Chondrocyte (in vitro differentiated cells): ENCODE results near the gene DMD. TPM values are rescaled to one million over a fixed set of nuclear protein-coding genes. Genes with fewer than 3 reads are reported as not detected.
"Not testable (repeated sequence)": the region's sequence is repeated elsewhere in the genome, so short reads cannot be mapped to it uniquely, and the experiment has no call there.

Experiments
- DNase-seq: peaks from one replicate; pipeline ENCODE4 v3.0.0; 2021; ENCODE audit warnings: mixed read lengths, low spot score
- H3K27ac Mint-ChIP-seq: one replicate; pipeline ENCODE4 v1.8.0; 2021; ENCODE audit warnings: mild to moderate bottlenecking, moderate library complexity, mixed read lengths; ENCODE audit not compliant: unreplicated experiment
- H3K27me3 Mint-ChIP-seq: 2 replicates; pipeline ENCODE4 v1.8.0; 2021; ENCODE audit warnings: low read depth, mixed read lengths
- H3K36me3 Mint-ChIP-seq: 2 replicates; pipeline ENCODE4 v1.8.0; 2021; ENCODE audit warnings: low read depth, mixed read lengths
- H3K4me1 Mint-ChIP-seq: 2 replicates; pipeline ENCODE4 v1.8.0; 2021; ENCODE audit warnings: low read depth, mild to moderate bottlenecking, mixed read lengths
- H3K4me3 Mint-ChIP-seq: one replicate; pipeline ENCODE4 v1.8.0; 2021; ENCODE audit warnings: mild to moderate bottlenecking, moderate library complexity, mixed read lengths; ENCODE audit not compliant: unreplicated experiment
- H3K9me3 Mint-ChIP-seq: 2 replicates; pipeline ENCODE4 v1.8.0; 2021; ENCODE audit warnings: low read depth, mixed read lengths
- total RNA-seq: library from RNA; stranded (reverse); gene quantifications from 3 replicates; pipeline ENCODE4 v1.2.1, GENCODE V29; 2021
- TF ChIP-seq, protein P1 (sequence below): fragments of 200-600 bp; sonication (generic); IDR thresholded peaks from 2 replicates; pipeline ENCODE4 v1.5.0; 2021; ENCODE audit warnings: antibody characterized with exemption, mild to moderate bottlenecking, moderate library complexity

The DMD gene
- total RNA-seq, 1 donor from 2014 or later, result 201 TPM

- Mint-ChIP-seq H3K4me3 (no peak overlapping the region), H3K27ac (no peak overlapping the region), H3K27me3 (no peaks in the 10 kb centered on the region), H3K4me1 (peaks cover 7% of the 10 kb centered on the region), H3K36me3 (no peaks in the 10 kb centered on the region), H3K9me3 (no peaks in the 10 kb centered on the region)
- TF ChIP-seq, protein P1, sequence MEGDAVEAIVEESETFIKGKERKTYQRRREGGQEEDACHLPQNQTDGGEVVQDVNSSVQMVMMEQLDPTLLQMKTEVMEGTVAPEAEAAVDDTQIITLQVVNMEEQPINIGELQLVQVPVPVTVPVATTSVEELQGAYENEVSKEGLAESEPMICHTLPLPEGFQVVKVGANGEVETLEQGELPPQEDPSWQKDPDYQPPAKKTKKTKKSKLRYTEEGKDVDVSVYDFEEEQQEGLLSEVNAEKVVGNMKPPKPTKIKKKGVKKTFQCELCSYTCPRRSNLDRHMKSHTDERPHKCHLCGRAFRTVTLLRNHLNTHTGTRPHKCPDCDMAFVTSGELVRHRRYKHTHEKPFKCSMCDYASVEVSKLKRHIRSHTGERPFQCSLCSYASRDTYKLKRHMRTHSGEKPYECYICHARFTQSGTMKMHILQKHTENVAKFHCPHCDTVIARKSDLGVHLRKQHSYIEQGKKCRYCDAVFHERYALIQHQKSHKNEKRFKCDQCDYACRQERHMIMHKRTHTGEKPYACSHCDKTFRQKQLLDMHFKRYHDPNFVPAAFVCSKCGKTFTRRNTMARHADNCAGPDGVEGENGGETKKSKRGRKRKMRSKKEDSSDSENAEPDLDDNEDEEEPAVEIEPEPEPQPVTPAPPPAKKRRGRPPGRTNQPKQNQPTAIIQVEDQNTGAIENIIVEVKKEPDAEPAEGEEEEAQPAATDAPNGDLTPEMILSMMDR, result no peak
- no peak for DNase-seq
Measured at GRCh38 chrX:33087411-33087810, 123.9 kb downstream of the DMD start.

DNA sequence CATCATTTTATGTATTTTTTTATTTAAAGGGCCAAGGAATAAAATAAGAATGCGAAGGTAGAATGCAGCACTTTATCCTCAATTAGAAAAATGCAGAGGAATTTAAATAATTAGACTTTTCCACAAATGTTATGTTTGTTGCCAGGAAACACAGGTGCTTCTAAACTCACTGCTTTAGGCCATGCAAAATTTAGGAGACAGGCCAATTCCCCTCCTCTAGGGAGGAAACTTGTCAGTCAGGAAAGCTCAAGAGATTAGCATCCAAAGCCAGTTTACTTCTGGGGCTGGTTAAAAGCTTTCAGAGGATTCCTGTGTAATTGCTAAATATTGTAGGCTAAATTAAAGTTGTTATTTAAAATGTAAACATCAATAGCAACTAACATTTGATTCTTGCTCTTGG, 124.5 kb downstream of the DMD start:
- no peak for DNase-seq
- peaks cover 7% of the 10 kb centered on the region for H3K4me1 Mint-ChIP-seq
- no peaks in the 10 kb centered on the region for H3K36me3 Mint-ChIP-seq
- no peaks in the 10 kb centered on the region for H3K9me3 Mint-ChIP-seq
- H3K4me3 Mint-ChIP-seq, result no peak overlapping the region
- TF ChIP-seq, protein P1, result no peak
- H3K27ac Mint-ChIP-seq, result no peak overlapping the region
- H3K27me3 Mint-ChIP-seq, result no peaks in the 10 kb centered on the region

DNA sequence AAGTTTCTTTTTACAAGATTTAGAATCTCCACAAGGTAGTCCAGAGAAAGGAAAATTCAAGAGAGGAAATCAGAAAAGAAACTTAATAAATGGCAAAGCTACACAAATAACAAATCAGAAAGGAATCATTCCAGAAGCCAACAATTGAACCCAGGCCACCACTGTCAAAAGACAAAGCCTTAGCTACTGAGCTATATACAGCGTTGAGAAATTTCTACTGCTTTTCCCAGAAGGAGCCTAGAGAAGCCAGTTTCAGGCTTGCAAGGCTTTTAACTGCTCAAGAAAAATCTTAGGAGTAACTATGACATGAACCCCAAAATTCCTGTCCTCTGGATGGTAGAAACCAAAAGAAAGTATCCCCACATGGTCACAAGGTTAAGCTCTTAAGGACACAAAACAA, 129.0 kb downstream of the DMD start:
- Mint-ChIP-seq H3K36me3 (peaks cover under 1% of the 10 kb centered on the region), H3K4me1 (peaks cover 6% of the 10 kb centered on the region), H3K27ac (no peak overlapping the region), H3K9me3 (peaks cover 4% of the 10 kb centered on the region), H3K4me3 (no peak overlapping the region), H3K27me3 (no peaks in the 10 kb centered on the region)
- TF ChIP-seq, protein P1, result no peak
- DNase-seq, result no peak

DNA sequence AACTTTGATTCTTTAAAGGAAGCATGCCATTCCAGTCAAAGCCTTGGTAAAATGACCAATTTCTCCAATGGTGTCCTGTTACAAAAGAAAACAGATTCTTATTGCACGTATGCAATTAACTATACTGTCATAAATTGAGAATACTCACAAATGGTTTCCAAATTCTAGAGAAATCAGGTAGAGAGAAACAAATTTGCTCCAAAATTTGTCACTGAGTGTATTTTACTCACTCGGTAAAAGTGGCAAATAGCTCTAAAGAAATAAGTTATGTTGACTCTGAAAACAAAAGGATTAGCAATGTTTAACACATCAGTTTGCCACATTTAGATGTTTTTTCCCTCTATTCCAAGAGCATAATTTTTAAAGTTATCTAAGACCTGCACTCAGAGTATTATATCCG, 133.1 kb downstream of the DMD start:
- Mint-ChIP-seq H3K9me3 (peaks cover 4% of the 10 kb centered on the region), H3K27ac (no peak overlapping the region), H3K4me3 (no peak overlapping the region), H3K36me3 (peaks cover 3% of the 10 kb centered on the region), H3K27me3 (no peaks in the 10 kb centered on the region), H3K4me1 (peaks cover 6% of the 10 kb centered on the region)
- TF ChIP-seq, protein P1, result no peak
- no peak for DNase-seq

- not testable (repeated sequence) for H3K27me3 Mint-ChIP-seq, DNase-seq, H3K9me3 Mint-ChIP-seq, H3K36me3 Mint-ChIP-seq, H3K27ac Mint-ChIP-seq, H3K4me3 Mint-ChIP-seq
- peaks cover 11% of the 10 kb centered on the region for H3K4me1 Mint-ChIP-seq
Measured at GRCh38 chrX:33073660-33074059, 137.7 kb downstream of the DMD start.

DNA sequence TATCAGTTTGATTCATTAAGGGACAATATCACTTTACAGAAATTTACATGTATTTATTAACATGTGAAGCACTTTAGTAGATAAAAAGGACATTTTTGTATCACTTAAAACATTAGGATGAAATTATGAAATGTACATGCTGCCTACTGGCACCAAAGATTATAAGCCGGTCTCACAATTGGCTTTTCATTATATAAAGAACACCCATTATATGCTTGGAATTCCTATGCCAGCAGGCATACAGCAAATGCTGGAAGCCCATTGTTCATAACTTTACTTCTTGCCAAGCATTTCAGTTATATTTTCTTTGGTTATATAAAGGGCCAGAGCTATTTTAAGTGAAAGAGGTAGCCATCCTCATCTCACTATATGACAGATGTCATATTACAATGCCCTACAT, 145.9 kb downstream of the DMD start:
- no peak for DNase-seq
- no peak overlapping the region for H3K27ac Mint-ChIP-seq
- TF ChIP-seq, protein P1, result no peak
- H3K4me3 Mint-ChIP-seq, result no peak overlapping the region
- no peaks in the 10 kb centered on the region for H3K36me3 Mint-ChIP-seq
- H3K4me1 Mint-ChIP-seq, result peaks cover 13% of the 10 kb centered on the region
- no peaks in the 10 kb centered on the region for H3K27me3 Mint-ChIP-seq
- H3K9me3 Mint-ChIP-seq, result no peaks in the 10 kb centered on the region
